Measurements from ENCODE around the gene PARD6B. TPM values are rescaled to one million over a fixed set of nuclear protein-coding genes. Genes with fewer than 3 reads are reported as not detected.
A peak's percentile ranks its signal among the peaks of the same experiment; 100 is the strongest.

Gene PARD6B
- total and polyA plus RNA-seq, 2 of the 13 experiments (the other 11 are each of a cell fraction or from before 2014, with no cell fraction given), result 6.9 to 22.2 TPM

DNA sequence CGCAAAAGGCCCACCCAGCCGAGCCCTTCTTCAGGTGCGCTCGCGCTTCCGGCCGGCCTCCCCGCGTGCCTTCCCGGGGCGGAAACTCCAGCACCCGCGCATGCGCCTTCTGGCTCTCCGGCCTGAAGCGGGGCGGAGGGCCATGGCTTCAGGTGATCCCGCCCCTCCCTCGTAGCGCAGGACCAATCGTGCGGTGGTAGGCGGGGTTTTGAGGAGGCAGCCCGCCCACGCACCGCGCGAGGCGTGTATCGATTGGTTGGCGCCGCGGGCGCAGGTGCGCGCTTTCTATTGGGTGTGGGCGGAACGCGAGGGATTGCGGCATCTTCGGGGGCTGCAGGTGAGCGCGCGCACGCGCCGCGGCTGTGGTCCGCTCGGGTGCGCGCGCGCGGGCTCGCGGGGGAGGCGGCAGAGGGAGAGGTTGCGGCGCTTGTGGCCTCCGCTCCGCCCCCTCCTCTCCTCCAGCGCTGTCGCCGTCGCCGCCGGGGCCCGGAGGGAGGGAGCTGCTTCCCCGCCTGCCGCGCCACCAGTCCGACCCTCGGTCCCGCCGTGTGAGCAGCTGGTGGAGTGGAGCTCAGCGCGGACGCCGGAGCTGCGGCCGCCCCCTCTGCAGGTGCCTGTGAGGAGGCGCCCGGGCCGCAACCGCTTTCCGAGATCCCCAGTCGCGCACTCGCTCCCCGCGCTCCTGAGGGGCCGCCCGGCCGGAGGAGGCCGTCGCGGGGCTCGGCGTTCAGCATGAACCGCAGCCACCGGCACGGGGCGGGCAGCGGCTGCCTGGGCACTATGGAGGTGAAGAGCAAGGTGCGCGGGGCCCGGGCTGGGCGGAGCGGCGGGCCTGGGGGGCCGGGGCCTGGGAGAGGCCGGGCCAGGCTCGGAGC is at the start of gene PARD6B (continued):
- TF ChIP-seq ZNF616 (CRISPR knock-in tag; IDR thresholded peaks at IDR 0.05; ENCODE audit: low read depth) (peak; percentile 76; the same call in 1 of the 2 replicates), ARID2 (CRISPR knock-in tag; IDR thresholded peaks at IDR 0.05; ENCODE audit: borderline replicate concordance) (no peak; the same call in 1 of the 2 replicates), TAF1 (CRISPR knock-in tag; IDR thresholded peaks at IDR 0.05) (peak; percentile 95), KLF16 (CRISPR knock-in tag; IDR thresholded peaks at IDR 0.05) (peak in 1 of 2 experiments; percentile 67; a peak in 1 of 4 replicates), SMYD3 (CRISPR knock-in tag; IDR thresholded peaks at IDR 0.05) (peak; percentile 3; the same call in 1 of the 2 replicates), ATF3 (CRISPR knock-in tag; IDR thresholded peaks at IDR 0.05) (peak; percentile 65; the same call in 1 of the 2 replicates), REL (CRISPR knock-in tag; conservative IDR thresholded peaks at IDR 0.05) (no peak), USF2 (IDR thresholded peaks at IDR 0.05; ENCODE audit: low read depth, low read length) (peak; percentile 55), USF2 (CRISPR knock-in tag; IDR thresholded peaks at IDR 0.05; ENCODE audit: borderline replicate concordance) (peak; percentile 14; the same call in 1 of the 2 replicates), CERS6 (CRISPR knock-in tag; IDR thresholded peaks at IDR 0.05) (peak; percentile 66; the same call in 1 of the 2 replicates), REPIN1 (CRISPR knock-in tag; IDR thresholded peaks at IDR 0.05; ENCODE audit: borderline replicate concordance, low read depth) (peak; percentile 21), POLR2AphosphoS2 (IDR thresholded peaks at IDR 0.05; ENCODE audit: low read depth, low read length) (peak; percentile 53; the same call in 1 of the 2 replicates), ZXDC (CRISPR knock-in tag; IDR thresholded peaks at IDR 0.05) (no peak), RFXANK (CRISPR knock-in tag; IDR thresholded peaks at IDR 0.05) (0 out of 2 replicates have a peak, but pooled peaks have one; percentile 72), ZNF670 (CRISPR knock-in tag; IDR thresholded peaks at IDR 0.05; ENCODE audit: borderline replicate concordance) (peak; percentile 64; the same call in 1 of the 2 replicates), RFX3 (CRISPR knock-in tag; IDR thresholded peaks at IDR 0.05) (no peak)
- TF ChIP-seq, protein P1, sequence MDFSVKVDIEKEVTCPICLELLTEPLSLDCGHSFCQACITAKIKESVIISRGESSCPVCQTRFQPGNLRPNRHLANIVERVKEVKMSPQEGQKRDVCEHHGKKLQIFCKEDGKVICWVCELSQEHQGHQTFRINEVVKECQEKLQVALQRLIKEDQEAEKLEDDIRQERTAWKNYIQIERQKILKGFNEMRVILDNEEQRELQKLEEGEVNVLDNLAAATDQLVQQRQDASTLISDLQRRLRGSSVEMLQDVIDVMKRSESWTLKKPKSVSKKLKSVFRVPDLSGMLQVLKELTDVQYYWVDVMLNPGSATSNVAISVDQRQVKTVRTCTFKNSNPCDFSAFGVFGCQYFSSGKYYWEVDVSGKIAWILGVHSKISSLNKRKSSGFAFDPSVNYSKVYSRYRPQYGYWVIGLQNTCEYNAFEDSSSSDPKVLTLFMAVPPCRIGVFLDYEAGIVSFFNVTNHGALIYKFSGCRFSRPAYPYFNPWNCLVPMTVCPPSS (IDR thresholded peaks at IDR 0.05), result no peak
- TF ChIP-seq, protein P2, sequence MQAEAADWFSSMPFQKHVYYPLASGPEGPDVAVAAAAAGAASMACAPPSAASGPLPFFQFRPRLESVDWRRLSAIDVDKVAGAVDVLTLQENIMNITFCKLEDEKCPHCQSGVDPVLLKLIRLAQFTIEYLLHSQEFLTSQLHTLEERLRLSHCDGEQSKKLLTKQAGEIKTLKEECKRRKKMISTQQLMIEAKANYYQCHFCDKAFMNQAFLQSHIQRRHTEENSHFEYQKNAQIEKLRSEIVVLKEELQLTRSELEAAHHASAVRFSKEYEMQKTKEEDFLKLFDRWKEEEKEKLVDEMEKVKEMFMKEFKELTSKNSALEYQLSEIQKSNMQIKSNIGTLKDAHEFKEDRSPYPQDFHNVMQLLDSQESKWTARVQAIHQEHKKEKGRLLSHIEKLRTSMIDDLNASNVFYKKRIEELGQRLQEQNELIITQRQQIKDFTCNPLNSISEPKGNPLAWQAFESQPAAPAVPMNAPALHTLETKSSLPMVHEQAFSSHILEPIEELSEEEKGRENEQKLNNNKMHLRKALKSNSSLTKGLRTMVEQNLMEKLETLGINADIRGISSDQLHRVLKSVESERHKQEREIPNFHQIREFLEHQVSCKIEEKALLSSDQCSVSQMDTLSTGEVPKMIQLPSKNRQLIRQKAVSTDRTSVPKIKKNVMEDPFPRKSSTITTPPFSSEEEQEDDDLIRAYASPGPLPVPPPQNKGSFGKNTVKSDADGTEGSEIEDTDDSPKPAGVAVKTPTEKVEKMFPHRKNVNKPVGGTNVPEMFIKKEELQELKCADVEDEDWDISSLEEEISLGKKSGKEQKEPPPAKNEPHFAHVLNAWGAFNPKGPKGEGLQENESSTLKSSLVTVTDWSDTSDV (CRISPR knock-in tag; IDR thresholded peaks at IDR 0.05), result peak; percentile 93; the same call in 1 of the 2 replicates

Data from HepG2 (cell line).